WERI-Rb-1 (cell line): ENCODE results near the gene ZNF283.

Experiments
- DNase-seq: peaks from one replicate; pipeline ENCODE4 v3.0.0-alpha.2; 2020
- H3K27ac ChIP-seq: fragments of 250-450 bp; sonication (Bioruptor Pico); 2 replicates; pipeline ENCODE4 v1.5.1; 2020; ENCODE audit warnings: mild to moderate bottlenecking, moderate library complexity
- H3K27me3 ChIP-seq: fragments of 250-450 bp; sonication (Bioruptor Pico); 2 replicates; pipeline ENCODE4 v1.5.1; 2021; ENCODE audit warnings: mild to moderate bottlenecking, low read depth, moderate library complexity; ENCODE audit not compliant: insufficient read depth, severe bottlenecking
- H3K36me3 ChIP-seq: fragments of 250-450 bp; sonication (Bioruptor Pico); 2 replicates; pipeline ENCODE4 v1.5.1; 2020; ENCODE audit warnings: mild to moderate bottlenecking, moderate library complexity
- H3K4me3 ChIP-seq: 2 replicates; pipeline ENCODE4 v1.5.1; 2011; ENCODE audit warnings: low read depth, mild to moderate bottlenecking, control low read depth, low read length
- H3K9me3 ChIP-seq: fragments of 250-450 bp; sonication (Bioruptor Pico); 2 replicates; pipeline ENCODE4 v1.5.1; 2021; ENCODE audit warnings: mild to moderate bottlenecking, moderate library complexity; ENCODE audit not compliant: severe bottlenecking
- CTCF ChIP-seq: IDR thresholded peaks from 2 replicates; pipeline ENCODE4 v1.5.1; 2011; ENCODE audit warnings: low read depth, mild to moderate bottlenecking, control low read depth, inconsistent platforms, low read length

Gene ZNF283

DNA sequence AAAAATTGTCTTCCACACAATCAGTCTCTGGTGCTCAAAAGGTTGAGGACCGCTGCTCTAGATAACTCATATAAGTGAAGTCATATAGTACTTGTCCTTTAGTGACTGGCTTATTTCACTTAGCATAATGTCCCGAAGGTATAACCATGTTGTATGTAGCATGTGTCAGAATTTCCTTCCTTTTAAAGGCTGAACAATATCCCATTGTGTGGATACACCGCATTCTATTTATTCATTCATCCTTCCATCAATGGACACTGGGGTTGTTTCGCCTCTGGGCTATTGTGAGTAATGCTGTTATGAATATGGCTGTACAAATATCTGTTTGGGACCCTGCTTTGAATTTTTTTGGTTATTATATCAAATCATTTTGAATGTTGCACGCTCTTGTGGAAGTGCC lies 20.3 kb upstream of the ZNF283 start:
- Histone ChIP-seq H3K9me3 (no peaks in the 10 kb centered on the region), H3K27ac (no peak overlapping the region), H3K4me3 (no peak overlapping the region), H3K36me3 (no peaks in the 10 kb centered on the region), H3K27me3 (no peaks in the 10 kb centered on the region)
- TF ChIP-seq CTCF, result no peak
- no peak for DNase-seq

DNA sequence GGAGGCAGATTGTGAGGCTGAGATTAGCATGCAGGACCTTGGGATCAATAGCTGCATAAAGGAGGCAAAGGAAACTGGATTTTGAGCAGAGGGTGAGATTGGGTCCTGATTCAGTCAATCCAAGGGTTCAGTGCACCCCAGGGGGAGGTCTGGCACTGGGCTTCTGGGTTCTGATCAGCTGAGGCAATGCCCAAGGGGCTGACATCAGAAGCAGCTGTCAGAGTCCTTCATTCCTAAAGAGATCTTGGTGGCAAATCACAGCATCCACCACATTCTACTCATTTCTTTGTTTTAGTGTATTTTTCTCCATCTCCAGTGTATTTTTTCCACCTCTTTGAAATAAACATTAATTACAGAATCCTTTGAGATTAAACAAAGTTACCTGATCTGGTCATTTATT lies 19.5 kb upstream of the ZNF283 start:
- no peaks in the 10 kb centered on the region for H3K36me3 ChIP-seq
- no peaks in the 10 kb centered on the region for H3K9me3 ChIP-seq
- no peak for DNase-seq
- no peak overlapping the region for H3K27ac ChIP-seq
- no peaks in the 10 kb centered on the region for H3K27me3 ChIP-seq
- H3K4me3 ChIP-seq, result no peak overlapping the region
- no peak for TF ChIP-seq CTCF

- Histone ChIP-seq H3K27me3 (no peaks in the 10 kb centered on the region), H3K27ac (no peak overlapping the region), H3K9me3 (no peaks in the 10 kb centered on the region), H3K36me3 (no peaks in the 10 kb centered on the region), H3K4me3 (no peak overlapping the region)
- no peak for DNase-seq
- peak; percentile 34 for TF ChIP-seq CTCF
Measured at GRCh38 chr19:43809762-43810696, 17.1 kb upstream of the ZNF283 start.

- TF ChIP-seq CTCF, result no peak
- H3K27ac ChIP-seq, result no peak overlapping the region
Measured at GRCh38 chr19:43811837-43812236, 15.3 kb upstream of the ZNF283 start.

GRCh38 chr19:43812259-43812658 lies 14.9 kb upstream of the ZNF283 start:
- no peak overlapping the region for H3K27ac ChIP-seq
- H3K4me3 ChIP-seq, result no peak overlapping the region
- H3K36me3 ChIP-seq, result no peaks in the 10 kb centered on the region
- H3K27me3 ChIP-seq, result no peaks in the 10 kb centered on the region
- no peak for TF ChIP-seq CTCF
- no peaks in the 10 kb centered on the region for H3K9me3 ChIP-seq
- DNase-seq, result no peak

More at GRCh38 chr19:43811837-43812236, 15.3 kb upstream of the ZNF283 start:
- Histone ChIP-seq H3K4me3 (no peak overlapping the region), H3K36me3 (no peaks in the 10 kb centered on the region), H3K9me3 (no peaks in the 10 kb centered on the region), H3K27me3 (no peaks in the 10 kb centered on the region)
- no peak for DNase-seq
